K562 (cell line): Measurements from ENCODE around the gene SLCO1A2. TPM values are rescaled to one million over a fixed set of nuclear protein-coding genes. Genes with fewer than 3 reads are reported as not detected.

Experiments used
- ATAC-seq: fragments of 200-7000 bp; cut with Tn5 transposase; 3 replicates; pipeline ENCODE4 v1.9.1; 2020; ENCODE audit warnings: moderate library complexity
- BruUV-seq: library from RNA; stranded (reverse); fragments of 400-500 nt; replicated peaks from 2 replicates; lab custom pipeline; 2021; lab: Mats Ljungman, UMichigan
- CTCF ChIA-PET: fragments of 300-600 bp; formaldehyde crosslinking; extraction: SDS; loops from one replicate; lab custom pipeline; 2021; ENCODE audit warnings: low intra/inter-chr PET ratio; lab: Yijun Ruan, JAX
- POLR2A ChIA-PET: fragments of 300-600, 350-650 bp; sonication (Branson Sonifier 250); formaldehyde crosslinking; extraction: SDS; loops from one replicate; lab custom pipeline; 2021; ENCODE audit warnings: antibody characterized with exemption, inconsistent platforms; lab: Yijun Ruan, JAX
- DNase-seq, 4 experiments: peaks; one replicate each; pipeline versions ENCODE4 v3.0.0 to v3.0.0-alpha.2; 2011 to 2018; ENCODE audit warnings: low spot score in 3 of 4, mixed read lengths in 3 of 4; ENCODE audit errors: extremely low read depth in 1 of 4
- FAIRE-seq: peaks from 2 replicates; lab custom pipeline; 2011; peaks lifted over from hg19 to GRCh38; lab: Jason Lieb, UNC
- H2AFZ ChIP-seq: 2 replicates; pipeline ENCODE4 v1.6.0; 2011; ENCODE audit warnings: low read depth, low read length, control low read depth, inconsistent platforms
- H3K27ac ChIP-seq: fragments of 200-600 bp; 3 replicates; pipeline ENCODE4 v1.8.0; 2011; ENCODE audit warnings: low read depth, mild to moderate bottlenecking, control low read depth, inconsistent platforms, low read length, moderate library complexity, mixed read lengths; ENCODE audit errors: extremely low read depth
- H3K27me3 ChIP-seq, 2 experiments: fragments of 300-600 bp in 1 of 2; 2 replicates in 1 of 2; 3 replicates in 1 of 2; pipeline versions ENCODE4 v1.6.0 to v1.8.0; 2011; ENCODE audit warnings: inconsistent platforms in 2 of 2, low read length in 2 of 2, mild to moderate bottlenecking in 1 of 2, mixed read lengths in 1 of 2, moderate library complexity in 1 of 2; ENCODE audit not compliant: control insufficient read depth in 2 of 2, insufficient read depth in 2 of 2
- H3K36me3 ChIP-seq: fragments of 300-600 bp; 3 replicates; pipeline ENCODE4 v1.8.0; 2011; ENCODE audit warnings: mild to moderate bottlenecking, low read length, inconsistent platforms; ENCODE audit not compliant: control insufficient read depth, insufficient read depth
- H3K4me1 ChIP-seq, 2 experiments: fragments of 200-600 bp in 1 of 2; replicated peaks in 1 of 2; 2 replicates in 1 of 2; 3 replicates in 1 of 2; pipeline versions ENCODE4 v1.5.1 to v1.8.0; 2011; ENCODE audit warnings: inconsistent platforms in 2 of 2, low read length in 2 of 2, mild to moderate bottlenecking in 1 of 2, mixed read lengths in 1 of 2, moderate library complexity in 1 of 2; ENCODE audit not compliant: control insufficient read depth in 2 of 2, insufficient read depth in 2 of 2
- H3K4me2 ChIP-seq: 2 replicates; pipeline ENCODE4 v1.6.1; 2011; ENCODE audit warnings: low read length, control low read depth, inconsistent platforms, mixed read lengths; ENCODE audit not compliant: insufficient read depth
- H3K4me3 ChIP-seq: fragments of 200-600 bp; sonication (generic), shearing (Covaris generic); 2 replicates; pipeline ENCODE4 v1.5.1; 2016; ENCODE audit warnings: control low read depth, inconsistent platforms
- H3K79me2 ChIP-seq: fragments of 200-600 bp; 3 replicates; pipeline ENCODE4 v1.8.0; 2011; ENCODE audit warnings: low read length, inconsistent platforms; ENCODE audit not compliant: control insufficient read depth, insufficient read depth
- H3K9ac ChIP-seq, 2 experiments: 2 replicates each; pipeline versions ENCODE4 v1.6.0 to v1.6.1; 2011; ENCODE audit warnings: low read depth in 2 of 2, low read length in 2 of 2, control low read depth in 1 of 2, inconsistent platforms in 1 of 2, mild to moderate bottlenecking in 1 of 2, mixed read lengths in 1 of 2; ENCODE audit not compliant: insufficient read depth in 1 of 2
- H3K9me1 ChIP-seq: one replicate; pipeline ENCODE4 v1.6.0; 2011; ENCODE audit warnings: inconsistent platforms, mild to moderate bottlenecking, low read length, moderate library complexity; ENCODE audit not compliant: control insufficient read depth, insufficient read depth
- H3K9me3 ChIP-seq: replicated peaks from 2 replicates; pipeline ENCODE4 v1.5.1; 2011; ENCODE audit warnings: low read depth, low read length, inconsistent platforms; ENCODE audit not compliant: control insufficient read depth, insufficient read depth
- H4K20me1 ChIP-seq: replicated peaks from 2 replicates; pipeline ENCODE4 v1.6.1; 2011; ENCODE audit warnings: low read length, inconsistent platforms, mixed read lengths; ENCODE audit not compliant: control insufficient read depth, insufficient read depth
- BRCA1 ChIP-seq, 2 experiments: fragments of 450-650 bp in 1 of 2; sonication (generic) in 1 of 2; formaldehyde crosslinking in 1 of 2; IDR thresholded peaks; 2 replicates each; pipeline versions ENCODE4 v1.5.0 to v1.6.1; 2017 to 2020; ENCODE audit warnings: mild to moderate bottlenecking in 1 of 2, missing genetic modification reagents in 1 of 2
- CHD1 ChIP-seq: fragments of 200-600 bp; sonication (generic); IDR thresholded peaks from one replicate; pipeline ENCODE4 v1.6.1; 2012; ENCODE audit warnings: mild to moderate bottlenecking, moderate library complexity, low read length, inconsistent platforms
- KDM2B ChIP-seq: fragments of 250-450 bp; sonication (Bioruptor Pico); IDR thresholded peaks from 2 replicates; pipeline ENCODE4 v1.8.0; 2021; ENCODE audit warnings: mild to moderate bottlenecking, moderate library complexity
- RBM22 ChIP-seq: fragments of 200-400 bp; formaldehyde crosslinking; IDR thresholded peaks from 2 replicates; pipeline ENCODE4 v1.6.1; 2018; ENCODE audit warnings: low read length, low read depth; ENCODE audit not compliant: poor library complexity, severe bottlenecking
- TCF7 ChIP-seq: sonication (generic); IDR thresholded peaks from 2 replicates; pipeline ENCODE4 v1.6.1; 2016; ENCODE audit warnings: antibody characterized with exemption, borderline replicate concordance
- ZNF239 ChIP-seq: fragments of 250-450 bp; sonication (Bioruptor Pico); IDR thresholded peaks from 2 replicates; pipeline ENCODE4 v1.4.0; 2020; ENCODE audit warnings: mild to moderate bottlenecking
- ZNF316 ChIP-seq: fragments of 450-650 bp; IDR thresholded peaks from 2 replicates; pipeline ENCODE4 v1.6.1; 2016
- ZNF507 ChIP-seq: conservative IDR thresholded peaks from 2 replicates; pipeline ENCODE4 v1.6.1; 2017; ENCODE audit warnings: missing genetic modification characterization, missing compliant biosample characterization
- ZNF764 ChIP-seq: fragments of 250-450 bp; sonication (Bioruptor Pico); IDR thresholded peaks from 2 replicates; pipeline ENCODE4 v1.4.0; 2020; ENCODE audit warnings: low read depth, mild to moderate bottlenecking, moderate library complexity
- WGBS: fragments of 100-300 bp; shearing (Covaris generic); methylation state at CpG from one replicate; pipeline ENCODE4 v1.1.6; 2016; ENCODE audit warnings: low coverage, mixed read lengths; ENCODE audit not compliant: insufficient coverage; ENCODE audit errors: missing lambda C conversion rate; 5-methylcytosine and 5-hydroxymethylcytosine counted together
- in situ Hi-C: fragments of 300-500 bp; cut with MboI; formaldehyde crosslinking; loops from 4 replicates; pipeline ENCODE4 v1.15.0; 2018; ENCODE audit warnings: inconsistent platforms, mixed read lengths
- intact Hi-C: fragments of 100-400 bp; cut with micrococcal nuclease; formaldehyde crosslinking; loops from 2 replicates; pipeline ENCODE4 v1.14.2; 2022
- polyA plus RNA-seq, 8 experiments: library from polyadenylated mRNA; depleted of rRNA in 4 of 8; stranded (reverse) in 5 of 8; unstranded in 3 of 8; fragments of >200 nt; fragmentation: Nextera tagmentation in 2 of 8; fragmentation: Illumina TruSeq in 1 of 8; extraction: Ambion mirVana in 2 of 8; extraction: Trizol in 1 of 8; gene quantifications; 2 replicates each; pipeline versions ENCODE4 v1.2.1 to v1.2.3, GENCODE V29; 2011 to 2014; ENCODE audit warnings: inconsistent platforms in 1 of 8, missing spikeins in 1 of 8
- total RNA-seq, 7 experiments: library from RNA; depleted of rRNA in 6 of 7; stranded (reverse); fragments of >200 nt in 6 of 7; fragmentation: Illumina TruSeq in 2 of 7; extraction: Trizol in 2 of 7; gene quantifications; 2 replicates each; pipeline versions ENCODE4 v1.2.1 to v1.2.3, GENCODE V29; 2011 to 2021; ENCODE audit warnings: low replicate concordance in 1 of 7
- TF ChIP-seq, protein P1 (sequence below): fragments of 250-450 bp; sonication (Bioruptor Pico); IDR thresholded peaks from 2 replicates; pipeline ENCODE4 v1.8.0; 2021; ENCODE audit warnings: moderate library complexity, mild to moderate bottlenecking, inconsistent platforms
- TF ChIP-seq, protein P2 (sequence below), 2 experiments: fragments of 450-650 bp in 1 of 2; sonication (generic) in 1 of 2; formaldehyde crosslinking in 1 of 2; IDR thresholded peaks in 1 of 2; conservative IDR thresholded peaks in 1 of 2; 2 replicates each; pipeline versions ENCODE4 v1.6.1 to v1.8.1; 2016 to 2023; ENCODE audit warnings: mild to moderate bottlenecking in 2 of 2, moderate library complexity in 2 of 2, inconsistent platforms in 1 of 2, missing genetic modification reagents in 1 of 2
- TF ChIP-seq, protein P3 (sequence below): sonication (generic); formaldehyde crosslinking; IDR thresholded peaks from 2 replicates; pipeline ENCODE4 v1.8.1; 2023; ENCODE audit warnings: mild to moderate bottlenecking, missing genetic modification reagents
- TF ChIP-seq, protein P4 (sequence below): sonication (generic); formaldehyde crosslinking; IDR thresholded peaks from 2 replicates; pipeline ENCODE4 v1.9.0; 2022; ENCODE audit warnings: mild to moderate bottlenecking, missing genetic modification reagents
- TF ChIP-seq, protein P5 (sequence below): fragments of 450-650 bp; IDR thresholded peaks from 2 replicates; pipeline ENCODE4 v1.6.1; 2016; ENCODE audit warnings: missing biosample characterization, missing genetic modification characterization
- TF ChIP-seq, protein P6 (sequence below): fragments of 450-650 bp; IDR thresholded peaks from 2 replicates; pipeline ENCODE4 v1.6.1; 2017; ENCODE audit warnings: mild to moderate bottlenecking, moderate library complexity

The SLCO1A2 gene
- total and polyA plus RNA-seq, 9 of the 15 experiments (the other 6 are each of a cell fraction or from before 2014, with no cell fraction given) = 1.2 to 4.4 (median 2.6) TPM

DNA sequence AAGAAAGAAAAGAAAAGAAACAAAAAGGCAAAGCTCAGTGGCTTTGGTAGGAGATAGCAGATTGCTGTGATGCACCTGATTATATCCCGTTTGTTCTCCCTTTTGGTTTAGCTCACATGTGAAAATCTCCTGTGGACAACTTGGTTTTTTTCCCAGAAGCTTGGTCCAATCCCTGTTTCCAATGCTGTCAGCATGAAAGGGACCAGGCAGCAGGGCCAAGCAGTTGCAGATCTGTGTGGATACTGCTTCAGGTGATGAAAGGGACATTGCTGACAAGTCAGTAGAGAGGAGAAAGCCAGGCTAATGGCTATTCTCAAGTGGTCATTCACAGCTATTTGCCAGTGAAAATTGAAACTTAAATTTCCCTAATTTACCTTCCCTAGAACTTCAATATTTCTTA lies 18.8 kb upstream of the SLCO1A2 start:
- 11% methylated on average over 1 of the region's 1 CpG for WGBS
- ChIA-PET POLR2A (interaction anchor here (0.7 kb wide), 1 partner anchor 1876 kb away, joined by 3 read pairs; no protein-coding TSS in a partner anchor), CTCF (no interaction called here)
- intact Hi-C loops = loop anchor here (5.0 kb wide), 1 partner anchor 64 kb away; no protein-coding TSS in a partner anchor
- no peaks in the 10 kb centered on the region for H3K9me1 ChIP-seq
- H3K4me1 ChIP-seq = peaks cover 0 to 31% of the 10 kb centered on the region in 2 experiments; a peak in 2 of 5 replicates
- no peak for FAIRE-seq
- no peak overlapping the region; the same call in 2 of the 3 replicates for H3K27ac ChIP-seq
- peak; percentile 36; the same call in 2 of the 3 replicates for ATAC-seq
- peak in 1 of 4 experiments; percentile 6 for DNase-seq
- H3K4me2 ChIP-seq = 0 out of 2 replicates have a peak overlapping the region, but pooled peaks have one; percentile 11
- H4K20me1 ChIP-seq = no peaks in the 10 kb centered on the region
- no peaks in the 10 kb centered on the region for H3K9me3 ChIP-seq
- TF ChIP-seq ZNF316 (no peak), ZNF764 (CRISPR knock-in tag) (no peak), TCF7 (no peak), ZNF507 (no peak), BRCA1 (IDR thresholded peaks at IDR 0.05) (no peak), BRCA1 (CRISPR knock-in tag; IDR thresholded peaks at IDR 0.05) (no peak), ZNF239 (no peak), RBM22 (no peak), KDM2B (CRISPR knock-in tag) (no peak), CHD1 (no peak)
- TF ChIP-seq, protein P1, sequence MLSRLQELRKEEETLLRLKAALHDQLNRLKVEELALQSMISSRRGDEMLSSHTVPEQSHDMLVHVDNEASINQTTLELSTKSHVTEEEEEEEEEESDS (CRISPR knock-in tag) = no peak
- TF ChIP-seq, protein P2, sequence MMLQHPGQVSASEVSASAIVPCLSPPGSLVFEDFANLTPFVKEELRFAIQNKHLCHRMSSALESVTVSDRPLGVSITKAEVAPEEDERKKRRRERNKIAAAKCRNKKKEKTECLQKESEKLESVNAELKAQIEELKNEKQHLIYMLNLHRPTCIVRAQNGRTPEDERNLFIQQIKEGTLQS (IDR thresholded peaks at IDR 0.05) = no peak
- TF ChIP-seq, protein P2 (CRISPR knock-in tag; conservative IDR thresholded peaks at IDR 0.05) = no peak
- TF ChIP-seq, protein P3, sequence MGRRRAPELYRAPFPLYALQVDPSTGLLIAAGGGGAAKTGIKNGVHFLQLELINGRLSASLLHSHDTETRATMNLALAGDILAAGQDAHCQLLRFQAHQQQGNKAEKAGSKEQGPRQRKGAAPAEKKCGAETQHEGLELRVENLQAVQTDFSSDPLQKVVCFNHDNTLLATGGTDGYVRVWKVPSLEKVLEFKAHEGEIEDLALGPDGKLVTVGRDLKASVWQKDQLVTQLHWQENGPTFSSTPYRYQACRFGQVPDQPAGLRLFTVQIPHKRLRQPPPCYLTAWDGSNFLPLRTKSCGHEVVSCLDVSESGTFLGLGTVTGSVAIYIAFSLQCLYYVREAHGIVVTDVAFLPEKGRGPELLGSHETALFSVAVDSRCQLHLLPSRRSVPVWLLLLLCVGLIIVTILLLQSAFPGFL = no peak
- TF ChIP-seq, protein P4, sequence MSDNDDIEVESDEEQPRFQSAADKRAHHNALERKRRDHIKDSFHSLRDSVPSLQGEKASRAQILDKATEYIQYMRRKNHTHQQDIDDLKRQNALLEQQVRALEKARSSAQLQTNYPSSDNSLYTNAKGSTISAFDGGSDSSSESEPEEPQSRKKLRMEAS (CRISPR knock-in tag) = no peak
- TF ChIP-seq, protein P5, sequence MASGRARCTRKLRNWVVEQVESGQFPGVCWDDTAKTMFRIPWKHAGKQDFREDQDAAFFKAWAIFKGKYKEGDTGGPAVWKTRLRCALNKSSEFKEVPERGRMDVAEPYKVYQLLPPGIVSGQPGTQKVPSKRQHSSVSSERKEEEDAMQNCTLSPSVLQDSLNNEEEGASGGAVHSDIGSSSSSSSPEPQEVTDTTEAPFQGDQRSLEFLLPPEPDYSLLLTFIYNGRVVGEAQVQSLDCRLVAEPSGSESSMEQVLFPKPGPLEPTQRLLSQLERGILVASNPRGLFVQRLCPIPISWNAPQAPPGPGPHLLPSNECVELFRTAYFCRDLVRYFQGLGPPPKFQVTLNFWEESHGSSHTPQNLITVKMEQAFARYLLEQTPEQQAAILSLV (tag) = no peak
- TF ChIP-seq, protein P6, sequence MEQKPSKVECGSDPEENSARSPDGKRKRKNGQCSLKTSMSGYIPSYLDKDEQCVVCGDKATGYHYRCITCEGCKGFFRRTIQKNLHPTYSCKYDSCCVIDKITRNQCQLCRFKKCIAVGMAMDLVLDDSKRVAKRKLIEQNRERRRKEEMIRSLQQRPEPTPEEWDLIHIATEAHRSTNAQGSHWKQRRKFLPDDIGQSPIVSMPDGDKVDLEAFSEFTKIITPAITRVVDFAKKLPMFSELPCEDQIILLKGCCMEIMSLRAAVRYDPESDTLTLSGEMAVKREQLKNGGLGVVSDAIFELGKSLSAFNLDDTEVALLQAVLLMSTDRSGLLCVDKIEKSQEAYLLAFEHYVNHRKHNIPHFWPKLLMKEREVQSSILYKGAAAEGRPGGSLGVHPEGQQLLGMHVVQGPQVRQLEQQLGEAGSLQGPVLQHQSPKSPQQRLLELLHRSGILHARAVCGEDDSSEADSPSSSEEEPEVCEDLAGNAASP = no peak
- H3K79me2 ChIP-seq = no peaks in the 10 kb centered on the region
- no TSS peak for BruUV-seq
- peak overlapping the region in 1 of 2 experiments; percentile 42; a peak in 1 of 4 replicates for H3K9ac ChIP-seq
- H2AFZ ChIP-seq = peak overlapping the region; percentile 78
- H3K4me3 ChIP-seq = no peak overlapping the region
- H3K27me3 ChIP-seq = no peaks in the 10 kb centered on the region
- in situ Hi-C loops = no loop called here
- no peaks in the 10 kb centered on the region for H3K36me3 ChIP-seq
